NCI-H2171 treated with DMSO at 0.1 percent for 48 hours (cell line): ENCODE results near the gene MMD2.
"Not testable (repeated sequence)": the region's sequence is repeated elsewhere in the genome, so short reads cannot be mapped to it uniquely, and the experiment has no call there.

Experiments
- DNase-seq: peaks from one replicate; lab custom pipeline; 2025; lab: John Stamatoyannopoulos, UW

The MMD2 gene

DNA sequence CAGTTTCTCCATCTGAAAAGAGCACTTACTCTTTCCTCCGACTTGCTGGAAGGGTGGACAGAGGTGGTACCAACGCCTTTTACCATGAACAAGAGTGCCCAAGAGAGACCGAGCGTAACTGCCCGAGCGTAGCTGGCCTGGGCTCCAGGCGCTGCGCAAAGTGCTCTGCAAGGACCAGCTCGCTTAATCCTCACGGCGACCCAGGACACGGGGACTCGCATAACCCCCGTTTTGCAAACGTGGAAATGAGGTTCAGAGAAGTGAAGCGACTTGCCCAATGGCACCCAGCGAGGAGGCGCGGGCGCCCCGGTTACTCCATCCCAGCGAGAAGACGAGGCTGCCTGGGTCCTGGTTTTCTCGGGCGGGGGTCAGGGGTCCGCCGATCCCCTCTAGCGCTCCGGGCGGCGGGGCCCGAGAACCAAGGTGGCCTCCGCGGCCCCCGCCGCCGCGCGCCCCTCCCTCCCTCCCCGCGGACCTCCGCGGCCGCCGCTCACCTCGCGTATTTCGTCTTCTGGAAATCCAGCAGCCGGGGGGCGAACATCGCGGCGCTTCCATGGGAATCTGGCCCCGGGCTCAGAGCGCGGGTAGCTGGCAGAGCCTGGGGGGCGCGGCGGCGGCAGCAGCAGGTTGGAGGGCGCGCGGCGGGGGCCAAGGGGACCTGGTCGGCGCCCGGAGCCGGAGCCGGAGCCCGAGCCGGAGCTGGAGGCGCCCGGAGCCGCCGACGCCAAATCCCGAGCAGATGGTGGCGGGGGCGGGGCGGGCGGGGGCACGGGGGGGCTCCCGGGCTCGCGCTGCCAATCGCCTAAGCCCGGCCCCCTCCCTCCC lies at the start of gene MMD2:
Gene MMD2, minus strand, starts transcription at position 711 of the 825 bp plus-strand sequence. Its CDS starts 170 bp downstream, at position 541.
- DNase-seq = peak; percentile 45

DNA sequence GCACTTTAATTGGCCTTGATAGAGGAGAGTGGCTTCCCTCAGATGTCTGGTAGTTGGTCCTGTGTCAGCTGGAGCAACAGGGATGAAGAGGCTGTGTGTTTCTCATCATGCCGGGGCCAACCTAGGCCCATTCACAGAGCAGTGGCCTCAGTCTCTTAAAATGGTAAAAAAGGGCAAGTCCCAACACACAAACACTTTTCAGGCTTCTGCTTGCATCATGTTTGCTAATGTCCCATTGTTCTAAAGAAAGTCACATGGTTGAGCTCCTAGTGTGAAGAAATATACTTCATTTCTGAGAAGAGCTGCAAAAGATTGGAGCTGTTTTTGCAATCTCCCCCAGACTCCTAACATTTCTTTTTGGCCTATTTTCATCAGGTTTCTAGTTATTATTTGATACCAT lies 46.1 kb upstream of the MMD2 start:
- DNase-seq = no peak

DNA sequence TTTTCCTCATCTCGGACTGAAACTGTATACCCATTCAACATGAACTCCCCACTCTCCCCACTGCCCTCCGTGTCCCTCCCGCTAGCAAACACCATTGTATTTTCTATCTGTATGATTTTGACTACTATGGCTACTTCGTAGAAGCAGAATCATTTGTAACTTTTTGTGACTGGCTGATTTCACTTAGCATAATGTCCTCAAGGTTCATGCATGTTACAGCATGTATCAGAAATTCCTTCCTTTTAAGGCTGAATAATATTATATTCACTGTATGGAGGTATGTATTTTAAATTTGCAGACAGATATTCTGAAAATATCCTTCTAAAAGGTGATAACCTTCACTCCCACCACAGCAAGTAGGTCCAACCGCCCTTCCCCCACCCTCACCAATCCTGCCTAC lies 42.9 kb upstream of the MMD2 start:
- no peak for DNase-seq

- no peak for DNase-seq
Observed at GRCh38 chr7:5001003-5001402, 42.0 kb upstream of the MMD2 start.

DNA sequence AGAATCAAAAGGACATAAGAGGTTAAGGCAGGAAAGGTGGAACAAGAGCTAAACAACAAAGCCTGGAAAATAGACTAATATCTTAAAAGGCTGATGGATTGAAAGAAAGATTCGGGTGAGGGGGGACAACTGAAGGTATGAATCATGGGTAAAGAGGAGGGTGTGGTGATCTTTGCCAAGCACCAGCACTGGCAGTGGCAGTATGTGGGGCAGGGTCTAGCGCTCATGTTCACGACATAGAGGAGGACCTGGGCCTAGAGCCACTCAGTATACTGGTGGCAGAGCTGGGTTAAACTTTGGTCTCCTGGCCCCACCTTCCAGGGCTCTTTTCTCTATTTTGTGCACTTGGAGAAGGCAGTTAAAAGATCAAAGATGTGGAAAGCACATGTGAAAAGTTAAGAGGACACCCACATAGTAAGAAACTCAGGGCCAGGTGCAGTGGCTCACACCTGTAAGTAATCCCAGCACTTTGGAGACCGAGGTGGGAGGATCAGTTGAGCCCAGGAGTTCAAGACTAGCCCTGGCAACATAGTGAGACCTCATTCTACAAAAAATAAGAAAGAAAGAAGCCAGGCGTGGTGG lies 40.5 kb upstream of the MMD2 start:
- no peak for DNase-seq

GRCh38 chr7:4998910-4999309 lies 39.9 kb upstream of the MMD2 start:
- DNase-seq = no peak

DNA sequence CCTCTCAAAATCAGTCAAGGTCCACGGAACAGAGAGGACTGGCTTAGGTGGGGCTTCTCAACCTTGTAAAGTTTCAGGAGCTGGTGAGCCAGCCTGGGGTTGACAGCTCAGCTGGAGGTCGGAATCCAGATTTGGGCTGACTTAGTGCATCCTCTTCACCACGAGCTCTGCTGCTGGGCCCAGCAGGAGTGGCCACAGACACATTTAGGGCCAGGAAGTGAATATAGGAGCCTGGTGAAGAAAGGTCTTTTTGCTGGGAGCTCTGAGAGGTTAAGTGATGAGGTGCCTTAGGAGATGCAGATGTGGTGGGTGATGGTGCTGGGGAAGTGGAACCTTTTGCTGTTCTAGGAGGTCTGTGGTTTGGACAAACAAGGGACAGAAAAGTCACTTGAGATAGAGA lies 39.3 kb upstream of the MMD2 start:
- no peak for DNase-seq

GRCh38 chr7:4996696-4997222 lies 37.8 kb upstream of the MMD2 start:
- DNase-seq = no peak

DNA sequence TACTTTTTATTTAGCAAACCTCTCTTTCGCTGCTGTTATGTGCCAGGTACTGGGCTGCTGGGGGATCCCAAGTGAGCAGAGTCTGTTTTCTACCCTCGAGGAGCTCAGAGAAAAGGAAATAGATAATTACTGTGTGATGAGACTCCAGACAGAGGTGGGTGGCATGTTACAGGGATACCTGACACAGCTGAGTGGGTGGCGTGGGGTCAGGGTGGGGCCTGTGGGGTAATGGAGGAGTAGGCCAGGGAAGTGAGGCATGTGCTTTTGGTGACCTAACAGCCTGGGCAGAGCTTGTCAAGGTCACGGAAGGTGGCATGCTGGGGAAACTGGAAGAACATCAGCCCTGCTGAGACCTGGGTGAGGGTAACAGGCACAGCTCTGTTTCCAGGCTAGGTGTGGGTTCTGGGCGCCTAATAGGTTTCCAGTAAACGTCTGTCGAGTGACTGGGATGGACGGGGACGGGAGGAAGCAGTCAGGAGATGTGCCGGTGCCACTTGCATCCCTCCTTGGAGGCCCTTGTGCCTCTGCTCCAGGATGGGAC lies 36.5 kb upstream of the MMD2 start:
- DNase-seq = no peak

- no peak for DNase-seq
Observed at GRCh38 chr7:4993471-4993870, 34.5 kb upstream of the MMD2 start.

DNA sequence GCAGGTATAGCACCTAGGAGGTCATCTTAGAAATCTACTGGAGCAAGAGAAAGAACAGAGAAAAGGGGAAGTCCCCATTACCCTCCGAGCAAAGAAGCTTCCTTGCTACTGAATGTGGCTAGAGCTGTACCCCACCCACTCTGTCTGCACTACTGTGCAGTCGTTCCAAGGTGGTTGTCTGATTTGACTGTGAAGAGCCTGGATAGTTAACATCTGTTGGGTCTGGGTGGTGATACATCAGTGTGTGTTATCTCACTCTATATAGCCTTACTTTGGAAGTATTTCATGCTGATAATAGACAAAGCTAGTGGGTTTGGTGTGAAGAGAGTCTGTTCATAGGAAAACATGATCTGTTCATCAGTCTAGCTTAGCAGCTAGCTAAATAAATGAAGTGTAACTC lies 23.8 kb upstream of the MMD2 start:
- not testable (repeated sequence) for DNase-seq

DNA sequence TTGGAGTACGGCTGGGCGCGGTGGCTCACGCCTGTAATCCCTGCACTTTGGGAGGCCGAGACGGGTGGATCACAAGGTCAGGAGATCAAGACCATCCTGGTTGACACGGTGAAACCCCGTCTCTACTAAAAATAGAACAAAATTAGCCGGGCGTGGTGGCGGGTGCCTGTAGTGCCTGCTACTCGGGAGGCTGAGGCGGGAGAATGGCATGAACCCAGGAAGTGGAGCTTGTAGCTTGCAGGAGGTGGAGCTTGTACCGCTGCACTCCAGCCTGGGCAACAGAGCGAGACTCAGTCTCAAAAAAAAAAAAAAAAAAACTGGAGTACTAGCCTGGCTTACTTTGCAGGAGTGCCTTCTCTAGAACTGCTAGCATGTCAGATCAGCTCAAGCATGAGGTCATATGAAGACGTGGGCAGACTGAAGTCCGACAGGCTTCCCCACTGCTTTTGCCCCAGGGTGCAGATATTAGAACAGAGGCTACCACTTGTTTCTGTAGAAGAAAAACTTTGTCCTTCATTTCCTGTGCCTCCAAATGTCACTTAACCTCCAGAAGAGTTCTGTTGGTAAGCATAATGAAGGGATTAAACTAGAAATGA lies 22.4 kb upstream of the MMD2 start:
- DNase-seq = not testable (repeated sequence)

DNA sequence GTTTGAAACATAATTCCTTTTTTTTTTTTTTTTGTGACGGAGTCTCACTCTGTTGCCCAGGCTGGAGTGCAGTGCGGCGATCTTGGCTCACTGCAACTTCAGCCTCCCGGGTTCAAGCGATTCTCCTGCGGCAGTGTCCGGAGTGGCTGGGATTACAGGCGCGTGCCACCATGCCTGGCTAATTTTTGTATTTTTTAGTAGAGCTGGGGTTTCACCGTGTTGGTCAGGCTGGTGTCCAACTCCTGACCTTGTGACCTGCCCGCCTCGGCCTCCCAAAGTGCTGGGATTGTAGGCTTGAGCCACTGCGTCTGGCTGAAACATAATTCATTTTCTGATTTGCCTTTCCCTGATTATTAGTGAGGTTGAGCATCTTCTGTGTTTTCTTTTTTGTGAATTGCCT lies 16.6 kb upstream of the MMD2 start:
- DNase-seq = not testable (repeated sequence)

GRCh38 chr7:4973728-4974198 lies 14.8 kb upstream of the MMD2 start:
- peak; percentile 88 for DNase-seq

DNA sequence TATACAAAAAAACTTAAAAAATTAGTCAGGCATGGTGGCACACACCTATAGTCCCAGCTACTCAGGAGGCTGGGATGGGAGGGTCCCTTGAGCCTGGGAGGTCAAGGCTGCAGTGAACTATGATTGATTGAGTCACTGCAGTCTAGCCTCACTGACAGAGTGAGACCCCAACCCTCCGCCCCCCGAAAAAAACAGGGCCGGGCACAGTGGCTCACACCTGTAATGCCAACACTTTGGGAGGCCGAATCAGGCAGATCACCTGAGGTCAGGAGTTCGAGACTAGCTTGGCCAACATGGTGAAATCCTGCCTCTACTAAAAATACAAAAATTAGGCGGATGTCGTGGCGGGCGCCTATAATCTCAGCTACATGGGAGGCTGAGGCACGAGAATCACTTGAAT lies 13.5 kb upstream of the MMD2 start:
- not testable (repeated sequence) for DNase-seq

DNA sequence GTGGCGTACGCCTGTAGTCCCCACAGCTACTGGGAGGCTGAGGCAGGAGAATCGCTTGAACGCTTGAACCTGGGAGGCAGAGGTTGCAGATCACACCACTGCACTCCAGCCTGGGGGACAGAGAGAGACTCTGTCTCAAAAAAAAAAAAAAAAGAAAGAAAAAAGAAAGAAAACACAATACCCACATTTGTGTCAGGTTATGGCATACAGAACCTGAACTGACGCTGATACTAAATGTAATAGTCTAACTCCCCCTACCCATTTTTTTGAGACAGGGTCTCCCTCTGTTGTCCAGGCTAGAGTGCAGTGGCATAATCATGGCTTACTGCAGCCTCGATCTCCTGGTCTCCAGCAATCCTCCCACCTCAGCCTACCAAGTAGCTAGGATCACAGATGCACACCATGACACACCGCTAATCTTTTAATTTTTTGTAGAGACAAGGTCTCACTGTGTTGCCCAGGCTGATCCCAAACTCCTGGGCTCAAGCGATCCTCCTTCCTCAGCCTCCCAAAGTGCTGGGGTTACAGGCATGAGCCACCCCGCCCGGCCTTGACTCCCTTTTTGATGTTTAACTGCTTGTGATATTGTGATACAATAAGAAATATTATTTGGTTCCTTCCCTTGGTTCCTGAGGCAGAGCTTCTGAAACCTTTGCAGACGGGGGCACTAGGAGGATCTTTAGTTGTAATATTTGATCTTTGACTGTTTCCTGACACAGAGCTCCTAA lies 6.5 kb upstream of the MMD2 start:
- no peak for DNase-seq

- DNase-seq = no peak
Observed at GRCh38 chr7:4964506-4964905, 5.5 kb upstream of the MMD2 start.

GRCh38 chr7:4962872-4963775 lies 4.1 kb upstream of the MMD2 start:
- DNase-seq = peak; percentile 74

GRCh38 chr7:4960363-4960762 lies 1.4 kb upstream of the MMD2 start:
- no peak for DNase-seq

- no peak for DNase-seq
Observed at GRCh38 chr7:4959893-4960292, 906 bp upstream of the MMD2 start.

GRCh38 chr7:4959306-4959705 lies 319 bp upstream of the MMD2 start:
- DNase-seq = no peak
